NCI-H748 treated with DMSO at 0.1 percent for 48 hours (cell line): ENCODE results near the gene AGBL4.

ENCODE experiments used
- DNase-seq: peaks from one replicate; lab custom pipeline; 2025; lab: John Stamatoyannopoulos, UW

AGBL4 gene

DNA sequence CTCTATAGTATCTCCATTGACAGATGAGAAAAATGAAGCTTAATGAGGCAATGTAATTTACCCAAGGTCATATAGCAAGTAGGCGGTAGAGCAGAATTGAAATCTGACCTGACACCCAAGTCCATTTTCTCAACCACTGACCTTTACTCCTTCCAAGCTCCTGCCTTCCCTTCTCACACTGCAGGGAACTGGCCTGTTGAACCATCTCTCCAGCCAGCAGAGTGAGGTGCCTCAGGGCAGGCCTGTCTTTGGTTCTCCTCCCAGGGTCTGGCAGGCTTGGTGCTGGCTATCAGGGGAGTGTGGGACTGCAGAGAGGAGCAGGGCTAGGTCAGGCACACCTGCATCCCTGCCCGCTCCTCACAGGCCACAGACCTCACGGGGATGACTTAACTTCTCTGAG is 1373.9 kb downstream of the AGBL4 start:
- DNase-seq, result no peak

DNA sequence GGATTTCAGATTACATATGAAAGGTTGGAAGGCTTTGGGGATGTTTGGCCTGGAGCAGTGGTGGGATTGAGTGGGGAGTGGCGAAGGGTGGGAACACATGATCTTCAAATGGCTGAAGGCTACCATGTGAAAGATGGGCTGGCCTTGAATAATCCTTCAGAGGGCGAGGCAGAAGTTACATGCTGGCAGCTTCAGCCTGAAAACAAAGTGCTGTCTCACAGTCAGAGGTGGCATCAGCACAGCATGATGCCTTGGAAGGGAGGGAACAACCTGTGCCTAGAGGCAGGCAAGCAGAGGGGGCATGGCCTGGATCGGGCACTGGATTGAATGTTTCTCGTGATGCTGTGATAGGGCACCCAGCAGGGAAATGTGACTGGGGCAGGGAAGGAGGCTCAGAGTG is 1377.9 kb downstream of the AGBL4 start:
- no peak for DNase-seq

DNA sequence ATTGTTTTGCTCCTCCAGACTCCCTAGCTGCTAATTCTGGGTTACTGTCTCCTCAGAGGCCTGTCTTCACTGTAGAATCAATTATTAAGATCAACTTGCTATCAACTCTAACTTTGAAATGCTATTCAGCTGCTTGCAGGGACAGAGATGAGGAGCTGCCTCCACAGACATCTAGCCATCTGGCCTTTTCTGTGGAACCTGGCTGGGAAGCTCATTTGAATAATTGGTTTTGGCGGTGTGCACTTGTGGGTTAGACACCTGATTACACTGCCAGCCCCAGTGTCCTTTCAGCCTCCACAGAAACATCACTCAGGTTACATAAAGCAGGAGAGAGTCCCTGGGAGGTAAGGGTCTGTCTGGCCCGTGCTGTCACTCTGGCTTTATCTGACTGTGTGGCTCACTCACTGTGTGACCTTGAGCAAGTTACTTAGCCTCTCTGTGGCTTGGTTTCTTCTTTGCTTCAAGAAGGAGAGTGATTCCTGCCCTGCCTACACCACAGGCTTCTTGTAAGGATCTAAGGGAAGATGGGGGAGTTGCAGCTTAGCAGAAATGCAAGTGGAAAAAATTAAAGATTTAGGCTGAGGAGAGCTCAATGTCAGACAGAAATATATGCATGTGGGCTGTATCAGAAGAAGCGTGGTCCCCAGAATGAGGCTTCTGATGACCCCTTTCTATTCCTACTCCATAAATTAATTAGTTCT is 1378.7 kb downstream of the AGBL4 start:
- DNase-seq, result peak; percentile 84

DNA sequence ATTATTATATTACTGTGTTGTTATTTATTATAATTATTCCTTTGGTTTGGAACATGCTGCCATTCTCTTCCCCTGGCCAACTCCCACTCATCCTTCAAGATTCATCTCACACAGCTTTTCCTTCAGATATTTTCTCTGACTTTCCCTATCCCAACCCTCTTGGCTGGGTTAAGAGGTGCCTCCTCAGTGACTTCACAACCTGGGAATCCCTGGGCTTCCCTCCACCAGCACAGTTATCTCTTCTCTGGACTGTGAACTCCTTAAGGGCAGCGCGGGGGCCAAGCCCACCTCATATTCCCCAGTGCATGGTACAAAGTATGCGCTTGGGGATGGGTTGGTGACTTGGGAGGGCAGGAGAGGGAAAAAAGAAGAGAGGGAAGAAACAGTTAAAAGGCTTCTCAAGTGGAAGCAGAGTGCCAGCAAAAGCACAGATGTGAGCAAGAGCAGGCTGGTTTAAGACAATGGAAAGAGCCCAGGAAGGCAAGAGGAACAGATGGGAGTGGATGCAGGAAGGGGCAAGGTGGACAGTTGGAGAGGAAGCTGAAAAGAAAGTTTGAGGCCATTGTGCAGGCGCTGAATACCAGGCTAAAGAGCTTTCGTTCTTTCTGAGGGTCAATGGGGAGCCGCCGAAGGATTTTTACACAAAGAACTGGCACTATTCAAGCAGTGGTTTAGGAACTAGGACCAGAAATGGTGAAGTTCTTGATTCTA is 1379.4 kb downstream of the AGBL4 start:
- DNase-seq, result no peak

DNA sequence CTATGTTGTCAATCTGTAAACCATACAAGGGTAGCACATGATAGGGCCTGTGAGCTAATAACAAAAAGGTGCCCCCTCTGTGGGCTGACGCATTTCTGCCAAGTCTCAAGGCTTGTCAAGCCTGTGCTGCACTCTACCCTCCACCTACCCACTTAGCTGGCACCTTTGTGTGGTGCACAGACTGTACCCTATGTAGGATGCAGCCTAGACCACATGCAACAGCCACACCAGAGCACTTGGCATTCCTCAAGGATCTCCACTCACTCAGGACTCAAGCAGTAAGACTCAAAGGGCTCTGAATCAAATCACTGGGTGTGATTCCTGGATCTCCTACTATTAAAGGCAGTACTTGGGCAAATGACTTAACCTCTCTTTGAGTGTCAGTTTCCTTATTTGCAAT is 1380.6 kb downstream of the AGBL4 start:
- no peak for DNase-seq

DNA sequence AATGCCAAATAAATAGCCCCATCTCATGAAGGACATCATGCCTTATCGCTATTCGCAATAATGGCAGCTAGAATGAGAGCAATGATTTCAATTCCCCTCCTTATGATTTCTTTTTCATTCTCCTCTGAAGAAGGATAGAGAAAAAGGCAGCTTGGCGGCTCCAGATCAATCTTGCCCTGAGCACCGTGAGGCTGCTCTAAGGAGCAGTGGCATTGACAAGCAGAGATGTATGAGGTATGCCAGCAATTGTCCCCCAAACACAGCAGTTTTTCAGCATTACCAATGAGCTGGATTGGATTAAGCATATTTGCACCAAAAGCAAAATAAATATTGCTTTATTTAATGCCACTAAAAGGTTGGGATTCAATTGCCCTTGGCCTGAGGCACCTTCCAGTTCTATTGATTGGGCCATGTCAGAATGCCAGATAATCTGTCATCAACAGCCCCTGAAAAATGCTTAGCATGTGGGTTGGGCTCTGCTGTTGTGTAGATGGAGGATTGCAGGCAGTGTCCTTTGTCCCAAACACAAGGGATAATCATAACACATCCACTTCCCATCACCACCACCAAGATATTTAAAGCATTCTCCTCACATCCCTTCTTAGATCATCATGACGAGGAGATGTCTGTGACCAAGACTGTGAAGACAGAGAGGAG is 1382.8 kb downstream of the AGBL4 start:
- no peak for DNase-seq

DNA sequence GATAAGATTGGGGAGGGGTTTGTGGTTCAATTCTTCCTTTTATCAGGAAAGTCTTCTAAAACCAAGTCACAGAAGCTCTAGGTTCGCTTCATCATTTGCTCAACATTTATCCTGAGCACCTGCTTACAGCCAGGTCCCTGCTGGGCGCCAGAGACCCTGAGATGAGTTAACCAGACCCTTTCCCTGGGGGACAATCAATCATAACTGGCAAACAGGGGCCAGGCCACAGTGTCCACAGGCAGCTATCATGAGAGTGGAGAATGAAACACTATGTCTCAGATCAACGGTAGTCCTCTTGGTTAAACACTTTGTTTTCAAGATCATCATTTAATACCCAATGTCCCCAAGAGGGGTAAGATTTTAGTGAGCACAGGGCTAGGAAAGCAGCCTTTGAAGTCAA is 1393.9 kb downstream of the AGBL4 start:
- no peak for DNase-seq

DNA sequence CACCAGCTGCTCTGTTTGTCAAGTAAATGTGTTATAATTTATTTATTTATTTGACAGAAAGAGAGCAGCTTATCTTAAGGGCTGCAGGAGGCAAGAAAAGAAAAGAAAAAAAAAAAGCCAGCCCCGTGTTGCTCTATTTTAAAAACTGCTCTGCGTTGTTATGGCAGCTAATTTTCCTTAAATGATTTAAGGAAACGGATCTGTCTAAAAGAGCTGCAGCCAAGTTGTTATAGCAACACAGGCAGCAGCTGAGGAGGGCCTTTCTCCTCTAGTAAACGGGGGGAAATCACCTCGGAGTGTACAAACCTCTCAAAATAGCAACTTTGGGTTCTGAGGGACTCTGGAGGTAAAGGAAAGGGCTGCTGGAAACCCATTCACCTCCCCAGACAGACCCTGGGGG is 1396.3 kb downstream of the AGBL4 start:
- DNase-seq, result peak; percentile 41

DNA sequence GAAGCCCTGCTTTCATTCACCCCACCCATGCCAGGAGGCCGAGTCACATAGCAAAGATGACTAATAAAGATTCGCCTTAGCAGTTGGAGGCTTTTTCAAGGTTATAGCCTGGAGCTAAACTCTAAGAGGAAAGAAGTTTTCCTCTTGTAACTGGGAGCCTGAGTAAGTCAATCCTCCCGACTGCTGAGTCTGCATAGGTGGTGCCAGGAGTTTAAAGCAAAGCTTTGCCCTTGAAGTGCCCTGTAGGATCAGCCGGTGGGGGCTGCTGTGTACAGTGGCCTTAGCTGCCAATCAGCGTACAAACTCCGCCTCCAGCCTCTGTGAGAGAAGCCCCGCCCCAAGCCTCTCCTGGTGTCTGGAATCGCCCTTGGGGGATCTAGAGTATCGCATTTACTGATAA is 1404.2 kb downstream of the AGBL4 start:
- DNase-seq, result no peak

DNA sequence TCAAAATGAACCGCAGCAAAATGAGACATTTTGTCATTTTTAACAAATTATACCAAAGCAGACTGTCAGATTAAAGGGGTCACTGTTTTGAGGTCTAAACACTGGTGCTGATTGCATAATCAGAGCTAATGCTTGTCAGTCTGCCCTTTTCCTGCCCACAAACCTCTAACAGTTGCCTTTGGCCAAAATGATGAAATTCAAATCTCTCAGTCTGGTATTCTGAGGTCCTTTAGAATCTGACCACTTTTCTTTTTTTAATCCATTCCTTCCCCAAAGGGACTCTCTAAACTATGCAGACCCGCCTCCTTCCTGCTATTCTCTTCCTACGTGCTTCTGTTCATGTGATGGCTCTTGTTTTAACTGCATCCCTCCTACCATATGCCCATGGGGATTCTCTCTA is 1406.5 kb downstream of the AGBL4 start:
- DNase-seq, result no peak

DNA sequence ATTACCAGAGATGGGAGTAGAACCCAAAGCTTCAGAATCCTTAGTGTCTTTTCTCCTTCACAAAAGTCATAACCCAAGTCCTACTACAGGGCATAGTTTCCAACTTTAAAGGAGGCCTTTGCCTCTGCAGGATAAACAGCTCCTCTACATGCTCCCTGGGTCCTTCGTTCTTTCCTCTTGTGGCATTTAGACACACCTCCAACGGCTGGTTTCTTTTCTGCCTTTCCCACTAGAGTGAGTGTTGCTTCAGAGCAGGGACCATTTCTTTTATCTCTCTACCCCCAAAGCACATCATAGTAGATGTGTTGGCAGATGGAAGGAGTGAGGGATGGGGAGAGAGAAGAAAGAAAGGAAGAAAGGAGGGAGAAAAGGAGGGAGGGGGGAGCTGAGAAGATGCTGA is 1407.0 kb downstream of the AGBL4 start:
- DNase-seq, result no peak

DNA sequence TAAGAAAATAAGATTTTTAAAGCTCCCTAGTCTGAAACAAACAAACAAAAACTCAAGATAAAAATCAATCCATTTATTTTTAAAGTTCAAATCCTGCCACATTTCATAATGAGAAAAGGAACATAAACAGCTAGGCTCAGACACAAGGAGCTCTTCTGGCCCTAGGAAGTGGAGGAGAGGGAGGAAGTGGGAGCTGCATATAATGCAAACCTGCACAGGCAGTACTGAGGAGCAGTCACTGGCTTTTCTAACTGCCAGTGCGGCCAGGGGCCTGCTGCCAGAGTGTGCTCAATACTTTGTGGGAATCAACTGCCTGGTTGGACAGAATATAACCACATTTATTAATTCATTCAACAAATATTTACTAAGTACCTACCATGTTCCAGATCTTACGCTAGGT is 1411.9 kb downstream of the AGBL4 start:
- DNase-seq, result no peak

DNA sequence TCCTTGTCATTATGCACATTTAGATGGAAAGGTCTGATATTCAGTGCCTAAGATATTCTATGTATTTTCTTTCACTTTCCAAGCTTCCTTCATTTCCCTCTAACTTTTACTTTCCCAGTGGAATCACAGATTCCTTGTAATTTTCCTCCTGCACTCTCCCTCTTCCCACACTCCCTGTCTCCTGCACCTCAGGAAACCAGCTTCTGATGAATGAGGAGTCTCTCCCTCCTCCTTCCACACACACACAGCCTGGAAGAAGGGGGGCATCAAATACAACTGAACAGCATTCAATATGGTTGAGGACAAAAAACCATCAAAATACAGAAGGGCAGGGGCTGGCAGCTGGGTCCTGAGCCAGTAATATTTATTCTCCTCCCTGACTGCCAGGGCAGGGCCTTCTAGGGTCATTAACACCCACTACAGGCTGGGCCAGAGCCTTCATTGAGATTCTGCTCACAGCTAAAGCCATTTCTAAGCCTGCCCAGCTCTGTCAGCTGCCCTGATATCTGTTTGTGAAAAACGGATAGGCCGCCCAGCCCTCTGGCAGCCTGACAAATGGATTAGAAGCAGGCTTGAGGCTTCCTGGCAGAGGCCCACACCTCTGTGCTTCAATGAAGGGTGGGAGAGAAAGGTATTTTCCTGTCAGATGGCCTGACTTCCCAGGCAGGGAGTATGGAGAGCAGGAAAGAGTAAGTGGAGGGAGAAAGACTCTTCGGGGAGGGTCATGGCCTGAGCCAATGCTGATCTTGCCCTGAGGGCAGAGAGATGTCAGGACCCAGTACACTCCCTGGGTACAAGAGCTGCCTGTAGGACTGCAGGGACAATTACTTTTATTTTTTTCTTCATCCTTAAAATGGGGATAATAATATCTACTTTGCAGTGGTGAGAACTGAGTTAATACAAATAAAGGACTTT is 1412.9 kb downstream of the AGBL4 start:
- DNase-seq, result no peak

DNA sequence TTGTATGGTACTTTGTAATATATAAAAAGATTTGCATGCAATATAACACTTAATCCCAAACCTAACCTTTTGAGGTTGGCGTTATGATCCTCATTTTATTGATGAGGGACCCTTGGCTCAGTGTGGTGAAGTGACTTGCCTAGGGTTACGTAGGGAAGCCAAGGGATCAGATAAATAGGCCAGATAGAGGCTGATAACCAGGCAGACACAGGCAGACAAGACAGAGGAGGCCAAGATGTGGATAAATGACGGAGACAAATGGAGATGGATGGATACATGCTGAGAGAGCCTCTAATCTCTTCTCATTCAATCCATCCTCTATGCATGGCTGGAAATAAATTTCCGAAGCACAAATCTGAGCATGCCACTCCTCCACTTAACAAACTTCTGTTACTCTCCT is 1414.9 kb downstream of the AGBL4 start:
- no peak for DNase-seq

DNA sequence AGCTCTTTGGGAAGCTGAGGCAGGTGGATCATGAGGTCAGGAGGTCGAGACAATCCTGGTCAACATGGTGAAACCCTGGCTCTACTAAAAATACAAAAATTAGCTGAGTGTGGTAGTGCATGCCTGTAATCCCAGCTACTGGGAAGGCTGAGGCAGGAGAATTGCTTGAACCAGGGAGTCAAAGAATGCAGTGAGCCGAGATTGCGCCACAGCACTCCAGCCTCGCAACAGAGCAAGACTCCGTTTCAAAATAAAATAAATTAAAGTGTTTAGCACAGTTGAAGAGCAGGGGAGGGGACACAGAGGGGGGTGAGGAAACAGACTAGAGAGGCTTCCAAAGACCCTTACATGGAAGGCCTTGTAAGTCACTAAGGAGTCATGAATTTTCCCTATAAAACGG is 1420.5 kb downstream of the AGBL4 start:
- no peak for DNase-seq

DNA sequence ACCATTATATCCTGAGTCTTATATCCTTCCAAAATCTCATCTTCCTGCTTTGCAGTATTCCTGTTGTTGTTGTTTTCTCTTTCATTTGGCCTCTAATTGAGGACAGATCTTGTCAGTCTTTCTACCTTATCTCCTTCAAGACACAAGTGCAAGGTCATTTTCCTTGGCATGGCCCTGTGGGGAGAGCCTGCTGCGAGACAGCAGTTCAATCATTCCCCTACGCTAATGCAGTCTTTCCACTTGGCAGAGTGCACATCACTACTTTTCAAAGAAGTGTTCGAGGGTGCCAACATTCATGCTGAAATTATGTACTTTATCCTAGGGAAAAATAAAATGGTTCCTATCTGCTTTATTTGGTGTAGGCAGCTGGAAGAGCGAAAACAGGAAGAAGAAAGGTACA is 1421.4 kb downstream of the AGBL4 start:
- DNase-seq, result no peak

DNA sequence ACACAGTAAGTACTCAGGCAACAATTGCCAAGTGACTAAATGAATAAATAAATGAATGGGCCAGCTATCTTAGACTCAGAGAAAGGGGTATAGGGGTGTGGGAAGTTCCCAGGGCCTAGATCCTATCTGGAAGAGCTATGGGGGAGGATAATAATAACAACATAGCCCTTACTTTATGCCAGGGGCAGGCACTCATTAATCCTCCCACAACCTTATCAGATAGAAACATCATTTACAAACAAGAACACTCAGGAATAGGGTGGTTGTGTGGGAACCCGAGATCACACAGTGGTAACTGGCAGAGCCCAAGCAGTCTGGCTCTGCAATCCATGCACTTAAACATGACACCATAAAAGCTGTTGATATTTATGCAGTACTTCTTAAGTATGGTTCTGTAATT is 1423.6 kb downstream of the AGBL4 start:
- DNase-seq, result no peak

DNA sequence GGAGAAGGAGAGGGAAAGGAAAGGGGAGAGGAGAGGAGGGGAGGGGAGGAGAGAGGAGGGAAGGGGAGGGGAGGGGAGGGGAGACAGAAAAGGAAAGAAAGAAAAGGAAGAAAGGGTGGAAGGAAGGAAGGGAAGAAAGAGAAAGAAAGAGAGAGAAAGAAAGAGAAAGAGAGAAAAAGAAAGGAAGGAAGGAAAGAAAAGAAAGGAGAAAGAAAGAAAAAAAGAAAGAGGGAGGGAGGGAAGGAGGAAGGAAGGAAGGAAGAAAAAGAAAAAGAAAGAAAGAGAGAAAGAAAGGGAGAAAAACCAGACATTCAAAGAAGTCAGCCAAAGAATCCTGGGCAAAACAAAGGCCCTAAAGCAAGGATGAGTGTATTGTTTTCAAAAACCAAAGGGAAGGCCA is 1426.1 kb downstream of the AGBL4 start:
- no peak for DNase-seq

DNA sequence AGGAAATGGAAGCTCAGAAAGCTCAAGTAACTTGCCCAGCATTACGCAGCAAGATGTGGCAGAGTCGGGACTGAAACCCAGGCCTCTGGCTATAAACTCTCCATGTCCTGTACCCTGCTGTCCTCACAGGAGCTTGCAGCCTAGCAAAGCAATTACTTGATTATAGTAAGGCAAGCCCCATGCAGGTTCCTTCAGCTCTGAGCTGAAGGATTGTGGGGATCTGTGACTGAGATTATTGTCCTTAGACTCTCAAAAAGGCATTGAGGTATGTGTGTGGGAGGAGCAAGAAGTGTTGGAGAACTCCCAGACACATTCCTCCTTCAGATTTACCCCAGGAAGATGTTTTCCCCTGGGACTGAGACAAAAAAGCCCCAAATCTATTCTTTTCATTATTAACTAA is 1427.7 kb downstream of the AGBL4 start:
- DNase-seq, result no peak

DNA sequence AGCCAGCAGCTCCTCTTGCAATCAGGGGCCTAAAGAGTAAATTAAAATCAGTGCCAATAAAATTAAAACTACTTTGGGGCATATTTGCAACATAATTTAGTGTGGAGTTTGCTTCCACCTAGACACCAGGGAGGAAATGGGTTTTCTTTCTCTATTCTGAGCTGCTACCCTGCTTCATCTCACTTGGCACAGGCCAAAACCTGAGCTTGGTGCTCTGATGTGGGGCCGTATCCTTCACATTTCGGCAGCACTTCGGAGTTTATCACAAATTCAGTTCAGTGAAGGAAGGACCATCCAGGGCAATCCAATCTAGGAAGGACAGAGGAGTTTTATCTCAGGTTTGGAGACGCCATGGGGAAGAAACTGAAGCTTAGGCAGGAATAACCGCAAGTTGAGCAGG is 1428.1 kb downstream of the AGBL4 start:
- no peak for DNase-seq

DNA sequence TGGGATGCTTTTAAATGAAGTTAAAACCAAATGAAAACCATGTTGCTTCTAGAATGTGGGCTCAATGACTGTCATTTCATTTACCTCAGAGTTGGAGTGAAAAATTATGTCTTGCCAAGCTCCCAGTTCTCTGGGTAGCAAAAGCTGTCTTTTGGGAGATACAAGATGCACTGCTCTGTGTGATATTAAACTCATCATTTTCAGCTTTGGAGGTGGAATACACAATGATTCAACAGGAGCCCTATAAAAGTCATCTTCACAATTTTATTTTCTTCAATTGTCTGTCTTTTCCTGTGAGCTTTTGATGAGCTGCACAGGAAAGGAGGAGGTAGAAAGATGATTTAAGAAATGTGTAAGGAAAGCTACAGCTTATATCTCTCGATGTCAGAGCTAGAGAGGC is 1431.4 kb downstream of the AGBL4 start:
- DNase-seq, result no peak

DNA sequence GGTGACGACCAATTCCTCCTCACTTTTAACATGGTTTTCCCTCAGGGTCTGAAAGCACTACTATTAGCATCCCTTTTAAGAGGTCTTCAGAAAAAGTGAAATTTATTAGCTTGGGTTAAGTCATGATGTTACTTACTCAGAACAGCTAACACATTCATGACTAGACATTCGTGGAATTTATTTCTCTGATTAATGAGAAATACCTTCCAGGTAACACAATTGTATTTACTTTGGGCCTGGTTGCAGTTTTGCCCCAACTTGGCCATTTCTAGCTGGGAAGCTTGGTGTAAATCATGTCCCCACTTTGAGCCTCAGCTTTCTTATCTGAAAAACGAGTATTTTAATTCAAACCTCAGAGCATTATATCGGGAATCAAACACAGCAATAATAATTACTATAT is 1432.6 kb downstream of the AGBL4 start:
- DNase-seq, result no peak
